Endothelial cell of umbilical vein (primary cell): ENCODE data around the gene COLEC11. TPM values are rescaled to one million over a fixed set of nuclear protein-coding genes. Genes with fewer than 3 reads are reported as not detected.

ENCODE experiments used
- BruUV-seq: library from RNA; stranded (reverse); fragments of 400-500 nt; replicated peaks from 2 replicates; lab custom pipeline; 2021; lab: Mats Ljungman, UMichigan
- CTCF ChIA-PET: fragments of 300-600, 350-600 bp; sonication (Branson Sonifier 250); formaldehyde crosslinking; loops from one replicate; lab custom pipeline; 2021; ENCODE audit warnings: antibody characterized with exemption, inconsistent platforms; lab: Charles Lee
- POLR2A ChIA-PET: fragments of 300-600, 350-600 bp; sonication (Branson Sonifier 250); formaldehyde crosslinking; loops from one replicate; lab custom pipeline; 2021; ENCODE audit warnings: antibody characterized with exemption, inconsistent platforms; lab: Charles Lee
- DNase-seq: peaks from one replicate; pipeline ENCODE4 v3.0.0-alpha.2; 2011; ENCODE audit warnings: low read depth, low spot score
- FAIRE-seq: peaks from 2 replicates; lab custom pipeline; 2011; peaks lifted over from hg19 to GRCh38; lab: Jason Lieb, UNC
- H2AFZ ChIP-seq: 2 replicates; pipeline ENCODE4 v1.6.0; 2012; ENCODE audit warnings: low read depth, low read length, control low read depth, inconsistent platforms
- H3K27ac ChIP-seq: 2 replicates; pipeline ENCODE4 v1.5.1; 2011; ENCODE audit warnings: low read depth, mild to moderate bottlenecking, control low read depth, low read length, moderate library complexity; ENCODE audit not compliant: insufficient read depth
- H3K27me3 ChIP-seq, 2 experiments: 2 replicates each; pipeline versions ENCODE4 v1.6.0 to v1.6.1; 2011; ENCODE audit warnings: low read length in 2 of 2, mixed read lengths in 1 of 2; ENCODE audit not compliant: control insufficient read depth in 2 of 2, insufficient read depth in 2 of 2
- H3K36me3 ChIP-seq, 2 experiments: 2 replicates in 1 of 2; 3 replicates in 1 of 2; pipeline ENCODE4 v1.5.1; 2011; ENCODE audit warnings: low read length in 2 of 2, mild to moderate bottlenecking in 1 of 2, moderate library complexity in 1 of 2; ENCODE audit not compliant: control insufficient read depth in 2 of 2, insufficient read depth in 2 of 2; ENCODE audit errors: extremely low read depth in 1 of 2
- H3K4me1 ChIP-seq: 3 replicates; pipeline ENCODE4 v1.5.1; 2011; ENCODE audit warnings: mild to moderate bottlenecking, low read length; ENCODE audit not compliant: control insufficient read depth, insufficient read depth; ENCODE audit errors: extremely low read depth
- H3K4me2 ChIP-seq: 2 replicates; pipeline ENCODE4 v1.6.1; 2011; ENCODE audit warnings: low read length, control low read depth, mixed read lengths; ENCODE audit not compliant: insufficient read depth
- H3K4me3 ChIP-seq, 3 experiments: fragments of 200-600 bp in 1 of 3; sonication (generic), shearing (Covaris generic) in 1 of 3; replicated peaks in 1 of 3; 2 replicates each; pipeline ENCODE4 v1.5.1; 2011 to 2016; ENCODE audit warnings: control low read depth in 3 of 3, low read length in 3 of 3, mild to moderate bottlenecking in 2 of 3, inconsistent platforms in 1 of 3, low read depth in 1 of 3, moderate library complexity in 1 of 3; ENCODE audit not compliant: insufficient read depth in 1 of 3
- H3K79me2 ChIP-seq: 2 replicates; pipeline ENCODE4 v1.6.0; 2012; ENCODE audit warnings: low read length, inconsistent platforms; ENCODE audit not compliant: control insufficient read depth, insufficient read depth
- H3K9ac ChIP-seq: replicated peaks from 2 replicates; pipeline ENCODE3; 2011; ENCODE audit warnings: low read length, control low read depth; ENCODE audit not compliant: insufficient read depth; ENCODE audit errors: extremely low read depth
- H3K9me1 ChIP-seq: replicated peaks from 3 replicates; pipeline ENCODE4 v1.6.0; 2011; ENCODE audit warnings: mild to moderate bottlenecking, low read length; ENCODE audit not compliant: control insufficient read depth, insufficient read depth; ENCODE audit errors: extremely low read depth
- H3K9me3 ChIP-seq: replicated peaks from 2 replicates; pipeline ENCODE4 v1.5.1; 2012; ENCODE audit warnings: low read length, inconsistent platforms; ENCODE audit not compliant: control insufficient read depth, insufficient read depth
- H4K20me1 ChIP-seq: replicated peaks from 2 replicates; pipeline ENCODE3; 2011; ENCODE audit warnings: mild to moderate bottlenecking, low read length; ENCODE audit not compliant: control insufficient read depth, insufficient read depth; ENCODE audit errors: extremely low read depth
- CTCF ChIP-seq, 2 donors: IDR thresholded peaks; 1 replicate in 1 of 2; 2 replicates in 1 of 2; pipeline ENCODE4 v1.5.1; 2011; ENCODE audit warnings: low read length in 2 of 2, mild to moderate bottlenecking in 2 of 2, moderate library complexity in 2 of 2, control low read depth in 1 of 2, inconsistent platforms in 1 of 2, low read depth in 1 of 2; ENCODE audit not compliant: insufficient read depth in 1 of 2; ENCODE audit errors: extremely low read depth in 1 of 2
- EZH2 ChIP-seq: IDR thresholded peaks from 2 replicates; pipeline ENCODE4 v1.6.1; 2012; ENCODE audit warnings: borderline replicate concordance, low read depth, mild to moderate bottlenecking, moderate library complexity, low read length, inconsistent platforms; ENCODE audit not compliant: severe bottlenecking
- FOS ChIP-seq: IDR thresholded peaks from 2 replicates; pipeline ENCODE4 v1.6.1; 2011; ENCODE audit warnings: mild to moderate bottlenecking, low read length, moderate library complexity, borderline replicate concordance; ENCODE audit not compliant: insufficient read depth
- JUN ChIP-seq: IDR thresholded peaks from 2 replicates; pipeline ENCODE4 v1.6.1; 2011; ENCODE audit warnings: borderline replicate concordance, low read depth; ENCODE audit not compliant: insufficient read length, insufficient read depth
- MYC ChIP-seq: IDR thresholded peaks from one replicate; pipeline ENCODE4 v1.6.1; 2011; ENCODE audit warnings: mild to moderate bottlenecking, low read depth, low read length
- POLR2A ChIP-seq: IDR thresholded peaks from 2 replicates; pipeline ENCODE4 v1.6.1; 2012; ENCODE audit warnings: low read depth, mild to moderate bottlenecking, control low read depth, low read length
- POLR2AphosphoS5 ChIP-seq: IDR thresholded peaks from 2 replicates; pipeline ENCODE4 v1.6.1; 2012; ENCODE audit warnings: low read depth, mild to moderate bottlenecking, control low read depth, low read length, moderate library complexity; ENCODE audit not compliant: insufficient read depth
- dilution Hi-C: fragments of 300-500 bp; cut with MboI; formaldehyde crosslinking; loops from one replicate; pipeline ENCODE4 v1.15.0; 2019; ENCODE audit warnings: low sequenced_read_pairs; ENCODE audit not compliant: extremely low pct_ligation_motif_present
- intact Hi-C: fragments of 100-400 bp; cut with micrococcal nuclease; formaldehyde crosslinking; loops from one replicate; pipeline ENCODE4 v1.10.0; 2022
- polyA plus RNA-seq, 4 experiments: library from polyadenylated mRNA; depleted of rRNA in 3 of 4; stranded (reverse) in 3 of 4; unstranded in 1 of 4; fragments of >200 nt; gene quantifications; 2 replicates each; pipeline versions ENCODE4 v1.2.1 to v1.2.3, GENCODE V29; 2011 to 2012; ENCODE audit warnings: missing spikeins in 1 of 4
- total RNA-seq: library from RNA; stranded (reverse); gene quantifications from 2 replicates; pipeline ENCODE4 v1.2.3, GENCODE V29; 2021
- TF ChIP-seq, protein P1 (sequence below): IDR thresholded peaks from 2 replicates; pipeline ENCODE4 v1.6.1; 2011; ENCODE audit not compliant: insufficient read depth, insufficient read length

Gene COLEC11
- total and polyA plus RNA-seq, 2 donors (not counting 3 experiments of a cell fraction or from before 2014, with no cell fraction given) = 0.15 TPM; not detected in 1

- dilution Hi-C loops = no loop called here
- no peak for FAIRE-seq
Measured at GRCh38 chr2:3664925-3665324, 70.0 kb downstream of the COLEC11 start.

More at GRCh38 chr2:3664925-3665324, 70.0 kb downstream of the COLEC11 start:
- no peak for DNase-seq
- ChIA-PET POLR2A (no interaction called here), CTCF (interaction anchor here (0.9 to 1.3 kb wide), 2 partner anchors 8 to 27 kb away, joined by 3 read pairs; no protein-coding TSS in a partner anchor)
- Histone ChIP-seq H3K4me1 (no peaks in the 10 kb centered on the region), H3K27ac (no peak overlapping the region), H3K4me3 (no peak overlapping the region), H3K79me2 (no peaks in the 10 kb centered on the region), H3K9ac (no peak overlapping the region), H3K36me3 (no peaks in the 10 kb centered on the region), H4K20me1 (no peaks in the 10 kb centered on the region), H3K4me2 (no peak overlapping the region), H3K9me1 (no peaks in the 10 kb centered on the region), H3K9me3 (no peaks in the 10 kb centered on the region), H2AFZ (no peak overlapping the region), H3K27me3 (no peaks in the 10 kb centered on the region)
- intact Hi-C loops = no loop called here
- no TSS peak for BruUV-seq
- no peak for TF ChIP-seq FOS
- TF ChIP-seq POLR2AphosphoS5 = no peak
- TF ChIP-seq, protein P1, sequence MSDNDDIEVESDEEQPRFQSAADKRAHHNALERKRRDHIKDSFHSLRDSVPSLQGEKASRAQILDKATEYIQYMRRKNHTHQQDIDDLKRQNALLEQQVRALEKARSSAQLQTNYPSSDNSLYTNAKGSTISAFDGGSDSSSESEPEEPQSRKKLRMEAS = no peak
- no peak for TF ChIP-seq CTCF (IDR thresholded peaks at IDR 0.05; ENCODE audit: extremely low read depth in 1 of 2, insufficient read depth in 1 of 2, low read depth in 1 of 2, low read length in 2 of 2)
- no peak for TF ChIP-seq POLR2A
- no peak for TF ChIP-seq JUN
- no peak for TF ChIP-seq MYC
- TF ChIP-seq EZH2 = no peak
